CD4-positive, alpha-beta T cell treated with Interleukin-6 for 4 hours (primary cell): ENCODE measurements around the gene SLC29A3.
"Not testable (repeated sequence)": the region's sequence is repeated elsewhere in the genome, so short reads cannot be mapped to it uniquely, and the experiment has no call there.

Experiments
- DNase-seq: peaks from one replicate; pipeline ENCODE4 v3.0.0-alpha.2; 2020; ENCODE audit warnings: mixed read lengths

The SLC29A3 gene

GRCh38 chr10:71348850-71349249, 29.8 kb downstream of the SLC29A3 start:
- no peak for DNase-seq

GRCh38 chr10:71349406-71349805, 30.3 kb downstream of the SLC29A3 start:
- DNase-seq: no peak

DNA sequence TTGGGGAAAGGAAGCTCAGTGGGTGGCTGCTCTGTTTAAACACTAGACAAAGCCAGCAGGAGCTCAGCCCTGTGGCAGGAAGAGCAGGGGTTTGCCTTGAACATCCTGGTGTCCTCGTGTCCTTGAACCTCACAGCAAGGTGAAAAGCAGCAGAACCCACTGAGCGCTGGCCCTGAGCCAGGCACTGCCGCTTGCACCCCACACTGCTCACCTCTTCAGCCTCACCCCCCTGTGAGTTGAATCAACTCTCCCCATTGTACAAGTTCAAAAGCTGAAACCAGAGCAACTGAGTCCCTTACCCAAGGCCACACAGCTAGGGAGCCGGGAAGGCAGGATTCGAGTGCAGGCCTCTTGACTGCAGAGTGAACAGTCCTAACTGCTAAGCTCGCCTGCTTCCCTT, 32.0 kb downstream of the SLC29A3 start:
- DNase-seq: no peak

- no peak for DNase-seq
Observed at GRCh38 chr10:71351628-71352319, 32.7 kb downstream of the SLC29A3 start.

GRCh38 chr10:71353639-71354038, 34.6 kb downstream of the SLC29A3 start:
- no peak for DNase-seq

GRCh38 chr10:71354776-71355175, 35.7 kb downstream of the SLC29A3 start:
- DNase-seq: no peak

DNA sequence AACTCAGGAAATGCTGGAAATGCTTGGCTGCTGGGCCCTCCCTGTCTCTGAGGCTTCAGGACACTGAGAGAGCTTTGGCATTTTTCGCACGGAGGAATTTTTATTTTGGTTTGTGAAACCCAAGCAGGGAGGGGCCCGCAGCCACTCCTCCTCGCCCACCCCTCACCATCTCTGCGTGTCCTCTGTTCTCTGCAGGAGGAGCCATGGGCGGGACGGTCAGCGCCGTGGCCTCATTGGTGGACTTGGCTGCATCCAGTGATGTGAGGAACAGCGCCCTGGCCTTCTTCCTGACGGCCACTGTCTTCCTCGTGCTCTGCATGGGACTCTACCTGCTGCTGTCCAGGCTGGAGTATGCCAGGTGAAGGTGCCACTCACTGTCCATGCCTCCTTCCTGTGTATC, 36.8 kb downstream of the SLC29A3 start:
- no peak for DNase-seq

DNA sequence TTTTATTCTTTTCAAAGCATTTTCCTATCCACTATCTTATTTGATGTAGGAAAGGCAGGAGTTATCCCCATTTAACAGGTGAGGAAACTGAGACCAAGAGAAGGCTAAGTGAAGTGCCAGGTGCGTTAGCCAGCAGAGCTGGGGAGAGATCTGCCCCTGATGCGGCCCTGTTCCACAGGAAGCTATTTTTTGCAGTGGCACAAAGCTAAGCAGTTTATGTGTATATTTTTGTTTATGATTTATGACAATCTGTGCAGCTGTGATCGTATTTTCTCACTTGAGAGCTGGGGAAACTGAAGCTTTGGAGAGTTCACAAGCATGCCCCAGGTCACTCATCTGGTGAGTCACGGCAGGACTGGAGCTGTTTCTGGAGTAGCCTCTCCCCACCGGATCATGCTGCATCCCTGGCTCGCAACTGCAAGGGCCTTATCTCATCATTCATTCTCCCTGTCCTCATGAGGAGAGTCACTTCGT, 38.8 kb downstream of the SLC29A3 start:
- DNase-seq: no peak

GRCh38 chr10:71358277-71358676, 39.2 kb downstream of the SLC29A3 start:
- DNase-seq: no peak

DNA sequence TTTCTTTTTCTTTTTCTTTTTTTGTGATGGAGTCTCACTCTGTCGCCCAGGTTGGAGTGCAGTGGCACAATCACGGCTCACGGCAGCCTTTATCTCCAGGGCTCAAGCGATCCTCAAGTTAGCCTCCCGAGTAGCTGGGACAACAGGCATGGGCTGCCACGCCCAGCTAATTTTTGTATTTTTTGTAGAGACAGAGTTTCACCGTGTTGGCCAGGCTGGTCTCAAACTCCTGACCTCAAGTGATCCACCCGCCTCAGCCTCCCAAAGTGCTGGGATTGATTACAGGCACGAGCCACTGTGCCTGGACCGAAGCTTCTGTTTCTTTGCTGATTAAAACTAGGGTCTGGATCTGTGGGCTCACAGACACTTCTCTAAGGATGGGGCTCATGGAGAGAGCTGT, 39.8 kb downstream of the SLC29A3 start:
- DNase-seq: not testable (repeated sequence)

DNA sequence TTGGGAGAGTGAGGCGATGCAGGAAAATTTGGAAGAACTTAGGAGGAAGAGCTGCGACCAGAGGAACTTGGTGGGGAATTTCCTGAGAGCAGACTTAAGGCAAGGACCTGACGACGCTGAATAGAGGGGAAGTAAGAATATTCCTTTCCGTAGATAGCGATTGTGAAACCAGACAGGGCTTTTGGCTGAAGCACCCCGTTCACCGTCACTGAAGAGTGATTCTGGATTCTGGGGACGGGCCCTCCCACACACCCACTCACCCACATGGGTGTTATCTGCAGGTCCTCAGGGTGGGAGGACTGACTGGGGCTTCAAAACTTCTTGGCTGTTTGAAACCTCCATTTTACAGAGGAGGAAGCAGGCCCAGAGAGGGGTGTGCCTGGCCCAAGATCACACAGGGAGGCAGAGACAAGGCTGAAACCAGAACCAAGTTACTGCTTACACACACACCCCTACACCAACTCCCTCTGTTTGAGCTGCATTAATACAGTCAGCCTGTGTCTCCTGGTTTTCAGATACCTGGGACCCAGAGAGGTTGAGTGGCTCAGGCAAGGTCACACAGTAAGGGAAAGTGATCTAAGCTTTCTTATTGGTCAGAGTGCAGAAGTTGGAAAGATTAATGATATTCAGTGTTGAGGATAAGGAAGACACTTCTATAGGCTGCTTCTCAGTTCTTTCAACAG, 40.4 kb downstream of the SLC29A3 start:
- DNase-seq: no peak

DNA sequence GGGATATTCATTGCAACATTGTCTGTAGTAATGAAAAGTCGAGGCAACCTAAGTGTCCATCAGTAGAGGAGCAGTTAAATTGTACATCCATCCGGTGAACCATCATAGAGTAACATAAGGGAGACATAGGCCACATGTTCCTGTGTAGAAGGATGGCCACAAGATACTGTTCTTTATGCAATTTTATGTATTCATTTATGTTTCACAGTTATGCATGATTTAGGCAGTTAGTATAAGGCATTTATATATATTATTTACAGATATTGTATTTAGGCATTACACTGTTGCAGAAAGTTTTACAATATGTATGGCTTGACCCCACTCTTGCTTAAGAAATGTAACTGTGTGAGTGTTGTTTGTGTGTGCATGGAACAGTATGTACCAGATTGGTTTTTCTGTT, 41.7 kb downstream of the SLC29A3 start:
- no peak for DNase-seq

DNA sequence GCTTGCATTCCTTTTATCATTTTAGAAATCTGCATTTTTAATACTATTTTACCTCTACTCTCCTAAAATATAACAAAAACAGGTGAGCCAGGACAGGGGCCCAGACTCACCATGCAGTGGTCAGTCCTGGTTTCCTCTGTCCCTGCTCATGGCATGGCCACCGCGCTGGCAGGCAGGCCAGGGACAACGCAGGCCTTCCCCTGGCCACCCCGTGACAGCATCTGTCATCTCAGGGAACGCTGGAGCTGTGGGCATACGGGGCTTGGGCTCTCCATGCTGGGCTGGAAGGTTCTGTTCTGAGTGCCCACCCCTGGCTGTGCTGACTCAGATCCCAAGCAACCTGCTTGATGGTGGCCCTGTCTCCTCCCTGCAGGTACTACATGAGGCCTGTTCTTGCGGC, 42.5 kb downstream of the SLC29A3 start:
- no peak for DNase-seq

DNA sequence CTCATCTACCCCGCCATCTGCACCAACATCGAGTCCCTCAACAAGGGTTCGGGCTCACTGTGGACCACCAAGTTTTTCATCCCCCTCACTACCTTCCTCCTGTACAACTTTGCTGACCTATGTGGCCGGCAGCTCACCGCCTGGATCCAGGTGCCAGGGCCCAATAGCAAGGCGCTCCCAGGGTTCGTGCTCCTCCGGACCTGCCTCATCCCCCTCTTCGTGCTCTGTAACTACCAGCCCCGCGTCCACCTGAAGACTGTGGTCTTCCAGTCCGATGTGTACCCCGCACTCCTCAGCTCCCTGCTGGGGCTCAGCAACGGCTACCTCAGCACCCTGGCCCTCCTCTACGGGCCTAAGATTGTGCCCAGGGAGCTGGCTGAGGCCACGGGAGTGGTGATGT, 43.1 kb downstream of the SLC29A3 start:
- no peak for DNase-seq

GRCh38 chr10:71363936-71364335, 44.9 kb downstream of the SLC29A3 start:
- no peak for DNase-seq

DNA sequence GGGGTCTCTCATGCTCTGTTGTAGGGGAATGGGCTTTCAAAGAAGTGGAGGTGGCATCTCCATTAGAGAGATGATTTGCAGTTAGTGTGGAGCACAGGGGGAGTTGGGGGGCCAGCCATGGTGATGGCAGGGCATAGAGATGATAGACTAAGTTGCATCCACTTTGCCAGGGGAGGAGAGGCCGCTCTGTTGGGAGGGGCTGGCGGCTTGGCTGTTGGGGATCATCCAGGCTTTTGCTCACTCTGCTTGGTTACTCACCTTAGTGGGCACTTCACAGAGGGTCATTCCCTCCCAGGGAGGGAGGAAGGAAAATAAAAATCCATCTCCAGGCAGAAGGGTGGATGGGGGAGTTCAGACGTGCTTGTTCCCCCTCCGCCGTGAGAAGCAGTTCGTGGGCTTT, 46.3 kb downstream of the SLC29A3 start:
- no peak for DNase-seq

DNA sequence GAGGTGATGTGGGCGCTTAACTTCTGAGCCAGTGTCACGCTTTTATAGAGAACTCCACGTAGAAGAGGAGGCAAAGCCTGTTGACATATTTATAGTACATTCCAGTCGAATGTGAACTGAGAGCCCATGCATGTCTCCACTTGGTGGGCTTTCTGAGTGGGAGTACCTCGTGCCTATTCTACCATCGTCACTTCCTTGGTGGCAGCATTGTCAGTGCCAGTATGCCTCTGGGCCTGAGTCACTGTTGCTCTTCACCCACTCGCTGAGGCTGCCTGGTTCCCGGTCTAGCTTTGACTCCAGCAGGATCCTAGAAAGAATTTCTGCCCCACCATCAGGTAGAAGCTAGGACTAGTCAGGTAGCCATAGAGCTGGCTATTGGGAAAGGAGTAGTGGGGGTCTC, 47.6 kb downstream of the SLC29A3 start:
- no peak for DNase-seq

GRCh38 chr10:71367271-71367670, 48.2 kb downstream of the SLC29A3 start:
- DNase-seq: no peak

DNA sequence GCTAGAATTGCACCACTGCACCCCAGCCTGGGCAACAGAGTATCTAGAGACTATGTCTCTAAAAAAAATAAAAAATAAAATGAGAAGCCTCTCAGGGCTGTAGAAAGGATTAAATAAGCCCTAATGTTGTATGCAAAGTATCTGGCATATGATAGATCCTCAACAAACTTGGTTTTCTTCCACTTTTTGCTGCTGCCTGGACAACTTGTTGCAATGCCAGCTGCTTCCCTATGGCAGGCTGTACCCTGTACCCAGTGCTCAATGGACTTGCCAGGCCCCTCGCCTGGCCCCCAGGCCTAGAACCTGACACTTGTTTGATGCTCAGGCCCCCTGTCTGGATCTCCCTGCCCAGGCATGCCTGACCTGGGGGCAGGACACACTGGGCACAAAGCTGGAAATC, 49.1 kb downstream of the SLC29A3 start:
- DNase-seq: no peak

DNA sequence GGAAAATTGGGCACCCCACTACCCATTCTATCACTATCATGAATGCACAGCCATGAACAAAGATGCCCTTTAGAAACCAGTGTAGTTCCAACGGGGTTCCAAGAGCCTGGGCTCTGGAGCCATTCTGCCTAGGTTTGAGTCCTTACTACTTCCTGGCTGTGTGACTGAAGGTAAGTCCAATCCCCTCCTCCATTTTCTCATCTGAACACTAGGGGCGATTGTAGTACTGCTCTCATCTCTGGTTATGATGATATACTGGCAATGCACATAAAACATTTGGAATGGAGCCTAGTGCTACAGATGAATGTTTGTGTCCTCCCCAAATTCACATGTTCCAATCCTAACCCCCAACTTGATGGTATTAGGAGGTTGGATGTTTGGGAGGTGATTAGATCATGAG, 49.6 kb downstream of the SLC29A3 start:
- DNase-seq: no peak

GRCh38 chr10:71369602-71370001, 50.5 kb downstream of the SLC29A3 start:
- DNase-seq: no peak

- no peak for DNase-seq
Observed at GRCh38 chr10:71370031-71370430, 51.0 kb downstream of the SLC29A3 start.

GRCh38 chr10:71371750-71372166, 52.7 kb downstream of the SLC29A3 start:
- DNase-seq: no peak

DNA sequence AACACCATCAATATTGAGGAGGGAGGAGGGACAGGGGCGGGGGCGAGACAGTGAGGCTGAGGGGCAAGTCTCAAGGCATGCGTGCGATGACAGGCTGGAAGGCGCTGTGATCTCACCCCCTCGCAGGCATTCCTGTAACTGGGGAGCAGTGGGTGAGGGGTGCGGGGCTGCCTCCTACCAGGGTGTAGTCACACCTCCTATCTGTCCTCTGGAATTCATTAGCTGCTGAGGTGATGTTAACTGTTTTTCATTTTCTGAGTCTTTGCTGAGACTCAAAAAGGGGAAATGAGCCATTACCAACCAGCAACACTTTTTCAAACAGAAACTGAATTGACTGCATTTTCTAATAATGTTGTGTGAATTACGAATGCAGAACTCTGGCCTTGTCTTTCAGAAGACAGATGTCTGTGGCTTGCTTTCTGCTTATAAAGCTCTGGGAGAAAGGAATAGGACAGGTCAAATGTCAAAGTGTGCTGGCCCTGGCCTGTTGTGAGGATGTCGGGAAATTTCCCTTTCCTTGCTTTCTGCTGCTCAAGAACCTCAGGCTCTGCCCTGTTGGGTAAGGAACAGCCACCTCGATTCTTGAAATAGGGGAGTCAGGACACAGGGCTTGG, 53.9 kb downstream of the SLC29A3 start:
- no peak for DNase-seq
